ENCODE measurements around the gene PTPRA. TPM values are rescaled to one million over a fixed set of nuclear protein-coding genes. Genes with fewer than 3 reads are reported as not detected.
A peak's percentile ranks its signal among the peaks of the same experiment; 100 is the strongest.
"Not testable (repeated sequence)": the region's sequence is repeated elsewhere in the genome, so short reads cannot be mapped to it uniquely, and the experiment has no call there.

PTPRA gene
- total and polyA plus RNA-seq, 2 donors (not counting 1 experiment from before 2014, with no cell fraction given), result 32.1 to 64.2 TPM

DNA sequence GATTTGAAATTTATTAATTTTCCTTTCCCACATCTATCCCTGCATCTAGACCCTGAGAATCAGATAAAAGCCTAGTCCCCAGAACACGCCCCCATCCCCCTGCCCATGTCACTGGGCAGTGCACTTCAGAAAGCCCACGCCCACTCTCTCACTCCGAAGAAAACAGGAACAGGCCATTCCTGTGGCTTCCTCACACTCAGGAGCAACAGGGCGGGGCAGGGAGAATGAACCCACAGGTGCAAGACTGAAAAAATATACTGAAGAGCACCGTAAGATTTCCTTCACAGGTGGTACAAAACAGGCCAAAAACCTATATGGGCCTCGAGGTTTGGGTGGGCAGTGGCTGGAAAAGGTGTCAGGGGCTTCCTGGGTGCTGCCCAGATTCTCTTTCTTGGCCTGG, 201.5 kb downstream of the PTPRA start:
- no peaks in the 10 kb centered on the region for H3K36me3 ChIP-seq (replicated peaks in 1 of 2; ENCODE audit: control extremely low read depth in 1 of 2, control insufficient read depth in 1 of 2, extremely low read depth in 1 of 2, insufficient read depth in 2 of 2, low read length in 1 of 2)
- H3K9me3 ChIP-seq (ENCODE audit: control extremely low read depth in 1 of 3, control insufficient read depth in 2 of 3, insufficient read depth in 1 of 3, low read length in 2 of 3), result peaks cover 0 to 8% (median 0%) of the 10 kb centered on the region in 3 donors
- H3K4me1 ChIP-seq (ENCODE audit: control insufficient read depth in 2 of 2, insufficient read depth in 2 of 2, low read length in 2 of 2), result peaks cover 15 to 19% of the 10 kb centered on the region in 2 donors
- Mint-ChIP-seq H3K9me3 (ENCODE audit: insufficient read depth) (no peaks in the 10 kb centered on the region), H3K27ac (no peak overlapping the region), H3K4me1 (peaks cover 15% of the 10 kb centered on the region), H3K4me3 (peak overlapping the region; percentile 26), H3K27me3 (peaks cover 16% of the 10 kb centered on the region)
- H2AFZ ChIP-seq (ENCODE audit: insufficient read depth, low read depth, low read length, poor library complexity, severe bottlenecking), result no peak overlapping the region
- no peak overlapping the region for H3K4me2 ChIP-seq (replicated peaks; ENCODE audit: low read depth, low read length, poor library complexity, severe bottlenecking)
- ATAC-seq (ENCODE audit: low read depth) (no peak), DNase-seq (no peak)
- no peak overlapping the region for H3K9ac ChIP-seq (ENCODE audit: low read length)
- no peak for TF ChIP-seq EZH2 (IDR thresholded peaks at IDR 0.05; ENCODE audit: borderline replicate concordance, insufficient read depth, low read depth, low read length, poor library complexity, severe bottlenecking)
- TF ChIP-seq, protein P1, sequence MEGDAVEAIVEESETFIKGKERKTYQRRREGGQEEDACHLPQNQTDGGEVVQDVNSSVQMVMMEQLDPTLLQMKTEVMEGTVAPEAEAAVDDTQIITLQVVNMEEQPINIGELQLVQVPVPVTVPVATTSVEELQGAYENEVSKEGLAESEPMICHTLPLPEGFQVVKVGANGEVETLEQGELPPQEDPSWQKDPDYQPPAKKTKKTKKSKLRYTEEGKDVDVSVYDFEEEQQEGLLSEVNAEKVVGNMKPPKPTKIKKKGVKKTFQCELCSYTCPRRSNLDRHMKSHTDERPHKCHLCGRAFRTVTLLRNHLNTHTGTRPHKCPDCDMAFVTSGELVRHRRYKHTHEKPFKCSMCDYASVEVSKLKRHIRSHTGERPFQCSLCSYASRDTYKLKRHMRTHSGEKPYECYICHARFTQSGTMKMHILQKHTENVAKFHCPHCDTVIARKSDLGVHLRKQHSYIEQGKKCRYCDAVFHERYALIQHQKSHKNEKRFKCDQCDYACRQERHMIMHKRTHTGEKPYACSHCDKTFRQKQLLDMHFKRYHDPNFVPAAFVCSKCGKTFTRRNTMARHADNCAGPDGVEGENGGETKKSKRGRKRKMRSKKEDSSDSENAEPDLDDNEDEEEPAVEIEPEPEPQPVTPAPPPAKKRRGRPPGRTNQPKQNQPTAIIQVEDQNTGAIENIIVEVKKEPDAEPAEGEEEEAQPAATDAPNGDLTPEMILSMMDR (IDR thresholded peaks at IDR 0.05), result no peak
- no peak overlapping the region for H3K4me3 ChIP-seq (ENCODE audit: control extremely low read depth in 1 of 5, extremely low read depth in 1 of 5, insufficient read depth in 1 of 5, low read depth in 2 of 5, low read length in 4 of 5)
- WGBS (ENCODE audit: insufficient coverage), result 12% methylated on average over 5 of the region's 6 CpGs
- peaks cover 6% of the 10 kb centered on the region for H3K79me2 ChIP-seq (ENCODE audit: control insufficient read depth, insufficient read depth, low read length)
- intact Hi-C loops (cut with micrococcal nuclease), result loop anchor here (5.0 to 10.0 kb wide), 2 partner anchors 42 to 80 kb away; partner anchors contain the start of genes FASTKD5 and UBOX5
- ChIA-PET POLR2A (no interaction called here), CTCF (interaction anchor here (4.2 kb wide), 1 partner anchor 21 kb away, joined by 18 read pairs; no protein-coding TSS in a partner anchor)
- H3K27me3 ChIP-seq (replicated peaks in 1 of 4; ENCODE audit: control extremely low read depth in 1 of 4, control insufficient read depth in 3 of 4, insufficient read depth in 4 of 4, low read length in 3 of 4), result peaks cover 0 to 33% (median 9%) of the 10 kb centered on the region in 4 experiments
- H3K27ac ChIP-seq (ENCODE audit: low read length in 2 of 2), result no peak overlapping the region
- no peaks in the 10 kb centered on the region for H4K20me1 ChIP-seq (ENCODE audit: control insufficient read depth, insufficient read depth, low read length, poor library complexity, severe bottlenecking)

DNA sequence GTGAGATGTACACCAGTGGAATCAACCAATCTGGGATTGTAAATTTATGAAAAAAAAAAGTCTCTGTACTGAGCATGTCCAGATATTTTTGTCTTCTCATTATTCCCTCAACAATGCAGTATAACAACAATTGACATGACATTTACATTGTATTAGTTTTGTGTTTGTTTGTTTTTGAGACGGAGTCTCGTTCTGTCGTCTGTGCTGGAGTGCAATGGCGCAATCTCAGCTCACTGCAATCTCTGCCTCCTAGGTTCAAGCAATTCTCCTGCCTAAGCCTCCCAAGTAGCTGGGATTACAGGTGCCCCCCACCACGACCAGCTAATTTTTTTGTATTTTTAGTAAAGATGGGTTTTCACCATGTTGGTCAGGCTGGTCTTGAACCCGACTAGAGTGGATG, 202.0 kb downstream of the PTPRA start:
- peaks cover 0 to 33% (median 9%) of the 10 kb centered on the region in 4 experiments for H3K27me3 ChIP-seq (replicated peaks in 1 of 4; ENCODE audit: control extremely low read depth in 1 of 4, control insufficient read depth in 3 of 4, insufficient read depth in 4 of 4, low read length in 3 of 4)
- H3K27ac Mint-ChIP-seq; H3K9me3 Mint-ChIP-seq (ENCODE audit: insufficient read depth); POLR2A ChIA-PET; H2AFZ ChIP-seq (ENCODE audit: insufficient read depth, low read depth, low read length, poor library complexity, severe bottlenecking); DNase-seq; H3K4me2 ChIP-seq (replicated peaks; ENCODE audit: low read depth, low read length, poor library complexity, severe bottlenecking); H3K9ac ChIP-seq (ENCODE audit: low read length); H3K36me3 ChIP-seq (replicated peaks in 1 of 2; ENCODE audit: control extremely low read depth in 1 of 2, control insufficient read depth in 1 of 2, extremely low read depth in 1 of 2, insufficient read depth in 2 of 2, low read length in 1 of 2); ATAC-seq (ENCODE audit: low read depth); H3K27ac ChIP-seq (ENCODE audit: low read length in 2 of 2); H3K9me3 ChIP-seq (ENCODE audit: control extremely low read depth in 1 of 3, control insufficient read depth in 2 of 3, insufficient read depth in 1 of 3, low read length in 2 of 3); H3K4me3 ChIP-seq (ENCODE audit: control extremely low read depth in 1 of 5, extremely low read depth in 1 of 5, insufficient read depth in 1 of 5, low read depth in 2 of 5, low read length in 4 of 5); H3K79me2 ChIP-seq (ENCODE audit: control insufficient read depth, insufficient read depth, low read length); H3K4me3 Mint-ChIP-seq; H4K20me1 ChIP-seq (ENCODE audit: control insufficient read depth, insufficient read depth, low read length, poor library complexity, severe bottlenecking): not testable (repeated sequence)
- WGBS (ENCODE audit: insufficient coverage), result 86% methylated on average over 1 of the region's 6 CpGs
- Mint-ChIP-seq H3K4me1 (peaks cover 15% of the 10 kb centered on the region), H3K27me3 (peaks cover 21% of the 10 kb centered on the region)
- intact Hi-C loops (cut with micrococcal nuclease), result loop anchor here (10.0 kb wide), 1 partner anchor 79 kb away; the partner anchor contains the start of genes FASTKD5 and UBOX5
- CTCF ChIA-PET, result interaction anchor here (4.2 kb wide), 1 partner anchor 21 kb away, joined by 18 read pairs; no protein-coding TSS in a partner anchor
- H3K4me1 ChIP-seq (ENCODE audit: control insufficient read depth in 2 of 2, insufficient read depth in 2 of 2, low read length in 2 of 2), result peaks cover 15 to 19% of the 10 kb centered on the region in 2 donors
